Brain microvascular endothelial cell (primary cell): ENCODE results near the gene ANGPTL4.

Experiments
- DNase-seq: peaks from one replicate; pipeline ENCODE4 v3.0.0-alpha.2; 2020
- H3K27ac ChIP-seq: fragments of 250-450 bp; sonication (Bioruptor Pico); 2 replicates; pipeline ENCODE4 v1.5.1; 2020; ENCODE audit warnings: mild to moderate bottlenecking, moderate library complexity
- H3K27me3 ChIP-seq: fragments of 250-450 bp; sonication (Bioruptor Pico); replicated peaks from 2 replicates; pipeline ENCODE4 v1.5.1; 2020; ENCODE audit warnings: mild to moderate bottlenecking
- H3K36me3 ChIP-seq: fragments of 250-450 bp; sonication (Bioruptor Pico); replicated peaks from 2 replicates; pipeline ENCODE4 v1.5.1; 2020; ENCODE audit warnings: mild to moderate bottlenecking
- H3K4me3 ChIP-seq: 2 replicates; pipeline ENCODE4 v1.5.1; 2011; ENCODE audit warnings: low read depth, mild to moderate bottlenecking, control low read depth, low read length, moderate library complexity
- CTCF ChIP-seq: IDR thresholded peaks from 2 replicates; pipeline ENCODE4 v1.5.1; 2011; ENCODE audit warnings: low read depth, mild to moderate bottlenecking, moderate library complexity, low read length, control low read depth, inconsistent platforms; ENCODE audit errors: missing control alignments
- in situ Hi-C: cut with HindIII; loops from 2 replicates; pipeline ENCODE4 v1.10.0; 2017; ENCODE audit warnings: low sequenced_read_pairs, low pct_ligation_motif_present

ANGPTL4 gene

GRCh38 chr19:8321067-8321985 is 42.6 kb upstream of the ANGPTL4 start, which contains the start of the genes NDUFA7 and RPS28:
Gene NDUFA7, minus strand, starts transcription at chr19:8321375. Its CDS starts 17 bp downstream, at chr19:8321358.
Gene RPS28, plus strand, starts transcription at chr19:8321496. Its CDS starts 35 bp downstream, at chr19:8321531.
- Histone ChIP-seq H3K27me3 (no peaks in the 10 kb centered on the region), H3K36me3 (peaks cover 19% of the 10 kb centered on the region), H3K27ac (peak within 1 kb of the TSS; percentile 90), H3K4me3 (peak within 1 kb of the TSS; percentile 99)
- peak; percentile 34 for TF ChIP-seq CTCF
- DNase-seq = peak; percentile 93
- in situ Hi-C loops = no loop called here

GRCh38 chr19:8321986-8322637 is 41.8 kb upstream of the ANGPTL4 start:
- peak overlapping the region; percentile 90 for H3K27ac ChIP-seq
- no peak for TF ChIP-seq CTCF
- in situ Hi-C loops = no loop called here
- H3K27me3 ChIP-seq = no peaks in the 10 kb centered on the region
- H3K36me3 ChIP-seq = peaks cover 19% of the 10 kb centered on the region
- no peak for DNase-seq
- peak overlapping the region; percentile 99 for H3K4me3 ChIP-seq

GRCh38 chr19:8322638-8322997 is 41.3 kb upstream of the ANGPTL4 start:
- Histone ChIP-seq H3K27ac (no peak overlapping the region), H3K36me3 (peaks cover 19% of the 10 kb centered on the region), H3K4me3 (peak overlapping the region; percentile 99), H3K27me3 (no peaks in the 10 kb centered on the region)
- no peak for DNase-seq
- no peak for TF ChIP-seq CTCF
- in situ Hi-C loops = no loop called here

GRCh38 chr19:8323781-8324185 is 40.2 kb upstream of the ANGPTL4 start:
- no peak for TF ChIP-seq CTCF
- Histone ChIP-seq H3K4me3 (no peak overlapping the region), H3K27me3 (no peaks in the 10 kb centered on the region), H3K36me3 (peaks cover 19% of the 10 kb centered on the region), H3K27ac (no peak overlapping the region)
- no peak for DNase-seq
- in situ Hi-C loops = no loop called here

DNA sequence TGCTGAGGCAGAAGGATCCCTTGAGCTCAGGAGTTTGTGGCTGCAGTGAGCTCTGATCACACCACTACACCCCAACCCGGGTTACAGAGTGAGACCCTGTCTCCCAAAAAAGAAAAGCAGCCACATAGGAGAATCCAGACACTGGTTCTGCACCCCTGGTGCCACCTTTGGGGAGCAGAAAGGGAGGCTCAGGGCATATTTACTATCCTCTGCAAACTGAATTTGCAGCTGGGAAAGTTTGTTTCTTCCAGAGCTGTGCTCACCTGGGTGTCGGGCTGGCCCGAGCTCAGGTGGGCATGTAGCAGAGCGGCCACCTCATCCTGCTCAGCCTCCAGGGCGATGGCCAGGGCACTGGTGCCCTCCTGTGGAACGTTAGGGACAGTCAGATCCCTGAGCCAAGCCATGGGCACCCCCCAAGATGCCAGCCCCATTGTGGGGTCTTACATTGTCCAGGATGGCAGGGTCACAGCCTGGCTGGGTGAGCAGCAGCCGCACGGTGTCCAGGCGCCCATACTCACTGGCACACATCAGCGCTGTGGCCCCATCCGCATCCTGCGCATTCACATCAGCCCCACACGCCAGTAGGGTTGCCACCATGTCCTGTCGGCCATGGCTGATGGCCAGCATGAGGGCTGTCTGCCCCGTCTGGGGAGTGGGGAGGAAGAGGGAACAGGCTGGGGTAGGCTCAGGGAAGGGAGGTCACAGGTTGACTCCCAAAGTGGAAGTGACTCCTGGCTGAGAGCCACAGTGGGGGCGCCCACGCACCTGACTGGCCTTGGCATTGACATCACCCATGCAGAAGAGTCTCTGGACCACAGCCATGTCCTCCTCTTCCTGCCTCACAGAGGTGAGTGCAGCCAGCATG is 39.5 kb upstream of the ANGPTL4 start:
- peaks cover 19% of the 10 kb centered on the region for H3K36me3 ChIP-seq
- no peaks in the 10 kb centered on the region for H3K27me3 ChIP-seq
- no peak for TF ChIP-seq CTCF
- no peak overlapping the region for H3K4me3 ChIP-seq
- no peak overlapping the region for H3K27ac ChIP-seq
- in situ Hi-C loops = no loop called here
- no peak for DNase-seq
